IPS DF 4.7 (cell line): ENCODE measurements around the gene LRRC32.

Experiments
- DNase-seq: peaks from one replicate; pipeline ENCODE4 v3.0.0-alpha.2; 2013; ENCODE audit warnings: low spot score; ENCODE audit errors: extremely low read depth

LRRC32 gene

GRCh38 chr11:76682106-76682505, 11.6 kb upstream of the LRRC32 start:
- no peak for DNase-seq

DNA sequence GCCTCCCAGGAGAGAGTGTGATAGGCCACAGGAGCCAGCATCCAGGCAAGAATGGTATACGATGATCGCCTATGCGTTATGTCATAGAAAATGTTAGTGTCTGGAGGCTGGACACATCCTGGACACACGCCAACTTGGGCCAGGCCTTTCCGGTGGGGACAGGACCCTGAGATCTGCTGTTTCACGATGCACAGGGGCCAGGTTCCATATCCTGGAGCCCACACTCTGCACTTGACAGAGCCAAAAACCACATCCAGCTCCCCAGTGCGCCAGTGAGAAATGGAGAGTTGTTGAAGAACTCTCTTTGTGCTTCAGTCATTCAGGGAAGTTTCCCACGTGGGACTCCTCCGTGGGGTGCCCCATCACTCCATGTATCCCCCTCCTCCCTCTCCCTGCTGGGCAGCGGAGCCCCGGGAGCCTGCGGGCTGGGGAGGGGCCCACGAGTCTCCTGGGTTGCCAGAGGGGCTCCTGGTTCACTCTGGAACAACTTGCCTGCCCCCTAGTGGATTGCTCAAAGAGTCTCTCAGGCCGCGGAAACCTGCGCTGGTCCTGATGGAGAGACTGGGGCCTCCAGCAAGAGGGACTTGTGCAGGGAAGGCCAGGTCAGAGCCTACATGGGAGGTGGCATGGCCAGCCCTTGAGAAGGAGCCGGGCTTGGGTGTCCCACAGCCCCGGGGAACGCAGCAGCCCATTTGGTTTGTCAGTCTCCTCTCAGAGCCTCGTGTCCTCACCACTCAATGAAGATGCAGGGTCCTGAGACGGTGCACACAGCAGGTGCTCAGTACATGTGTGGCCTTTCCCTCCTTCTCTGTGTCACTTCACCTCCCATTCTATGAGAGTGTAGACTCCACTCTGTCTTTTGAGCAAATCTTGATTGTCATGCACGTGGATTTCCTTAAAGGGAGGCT, 10.2 kb upstream of the LRRC32 start:
- no peak for DNase-seq

DNA sequence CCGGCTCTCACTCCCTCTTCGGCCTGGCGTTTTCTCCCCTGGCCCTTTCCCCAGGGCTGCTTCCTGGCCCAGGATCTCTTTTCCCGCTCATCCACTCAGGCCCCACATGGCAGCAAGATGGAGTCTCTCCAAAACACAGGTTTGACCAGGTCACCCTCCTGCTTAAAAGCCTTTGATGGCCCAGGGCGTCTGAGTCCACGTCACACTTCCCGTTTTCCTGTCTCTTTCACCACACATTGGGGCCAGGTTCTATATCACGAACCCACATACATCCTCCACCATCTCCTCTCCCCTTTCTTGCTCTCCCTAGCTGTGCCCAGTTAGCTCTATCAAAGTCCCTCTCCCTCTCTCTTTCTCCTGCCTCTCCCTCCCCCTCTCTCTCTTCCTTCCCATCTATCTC, 7.8 kb upstream of the LRRC32 start:
- no peak for DNase-seq

DNA sequence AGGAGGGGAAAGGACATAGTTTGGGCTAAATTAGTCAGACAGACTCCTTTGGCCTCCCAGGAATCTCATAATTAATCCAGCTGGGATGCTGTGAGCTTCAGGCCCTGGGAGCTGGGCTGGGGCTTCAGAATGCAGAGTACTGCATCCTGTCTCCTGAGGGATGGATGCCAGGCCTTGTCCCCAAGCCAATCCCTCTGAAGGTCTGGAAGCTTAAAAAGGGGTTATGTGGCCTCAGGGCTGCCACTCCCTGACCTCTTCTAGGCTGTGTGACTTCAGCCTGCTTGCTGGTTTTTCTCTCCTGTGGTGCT, 6.9 kb upstream of the LRRC32 start:
- no peak for DNase-seq

- DNase-seq, result no peak
Observed at GRCh38 chr11:76676636-76677457, 6.3 kb upstream of the LRRC32 start.

DNA sequence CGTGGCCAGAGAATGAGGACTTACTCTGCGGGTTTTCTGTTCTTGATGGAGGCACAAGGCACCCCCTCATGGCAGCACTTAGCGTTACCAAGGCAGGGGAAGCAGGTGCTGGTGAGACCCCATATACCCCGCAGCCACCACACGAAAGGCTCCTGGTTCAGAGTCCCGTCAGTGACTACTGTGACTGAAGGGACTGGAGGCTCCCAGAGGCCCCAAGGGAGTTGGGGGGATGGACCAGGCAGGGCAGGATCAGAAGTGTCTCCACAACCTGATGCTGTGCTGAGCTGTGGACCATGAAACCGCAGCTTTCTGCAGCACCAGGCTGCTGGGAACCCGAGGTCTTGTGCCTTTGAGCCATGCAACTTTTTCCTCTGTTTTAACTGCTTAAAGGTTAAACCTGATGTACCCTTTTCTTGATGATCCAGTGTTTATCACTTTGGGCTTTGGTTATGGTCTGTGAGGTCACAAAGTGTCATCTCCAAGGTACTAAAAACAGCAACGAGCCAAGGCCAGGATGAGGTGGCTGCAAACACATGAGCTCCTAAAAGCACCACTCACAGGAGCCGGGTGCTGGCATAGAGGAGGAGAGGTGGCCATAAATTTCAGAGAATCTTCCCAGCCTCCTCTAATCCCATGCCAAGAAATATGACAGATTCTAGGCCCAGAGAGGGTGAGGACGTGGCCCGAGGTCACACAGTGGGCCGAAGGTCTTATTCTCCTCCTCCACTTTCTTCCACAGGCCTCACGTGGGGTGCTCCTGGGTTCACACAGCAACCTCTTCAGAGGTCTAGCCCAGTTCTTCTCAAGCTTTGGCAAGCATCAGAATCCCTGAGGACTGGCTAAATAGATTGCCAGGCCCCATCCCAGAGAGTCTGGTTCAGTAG, 4.2 kb upstream of the LRRC32 start:
- DNase-seq, result no peak

GRCh38 chr11:76673176-76674142, 2.9 kb upstream of the LRRC32 start:
- no peak for DNase-seq

DNA sequence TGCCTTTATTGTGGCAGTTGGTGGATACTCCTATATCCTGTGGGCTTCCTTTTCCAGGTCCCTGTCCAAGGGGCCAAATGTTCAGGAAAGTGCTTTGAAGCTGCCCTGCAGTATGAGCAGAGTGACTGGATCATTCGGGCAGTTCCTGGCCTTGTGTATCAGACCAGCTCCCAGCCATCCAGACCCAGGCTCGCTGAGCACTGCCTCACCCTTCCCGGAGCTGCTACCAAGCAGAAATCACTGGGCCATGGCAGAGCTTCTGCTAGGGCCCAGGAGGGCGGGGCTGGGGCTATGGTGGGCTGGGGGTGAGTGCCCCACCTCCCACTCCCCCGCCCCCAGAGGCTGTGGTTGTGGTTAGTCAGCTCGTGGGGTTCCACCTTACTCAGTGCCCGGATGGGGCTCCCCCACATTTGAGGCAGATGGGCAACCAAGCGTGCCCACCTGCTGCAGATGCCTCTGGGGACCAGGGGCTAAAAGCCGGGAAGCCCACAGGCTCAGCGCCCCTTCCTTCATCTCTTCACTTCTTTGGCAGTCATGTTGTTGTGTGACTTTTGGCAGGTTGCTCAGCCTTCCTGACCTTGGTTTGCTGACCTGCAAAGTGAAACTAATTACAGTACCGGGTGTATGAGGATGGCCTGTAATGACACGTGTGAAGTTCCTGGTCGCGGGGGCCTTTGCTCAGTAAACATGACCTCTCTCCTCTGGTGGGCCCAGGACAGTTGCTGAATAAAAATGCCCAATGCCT, 2.1 kb upstream of the LRRC32 start:
- no peak for DNase-seq

- no peak for DNase-seq
Observed at GRCh38 chr11:76671626-76672309, 1.2 kb upstream of the LRRC32 start.

DNA sequence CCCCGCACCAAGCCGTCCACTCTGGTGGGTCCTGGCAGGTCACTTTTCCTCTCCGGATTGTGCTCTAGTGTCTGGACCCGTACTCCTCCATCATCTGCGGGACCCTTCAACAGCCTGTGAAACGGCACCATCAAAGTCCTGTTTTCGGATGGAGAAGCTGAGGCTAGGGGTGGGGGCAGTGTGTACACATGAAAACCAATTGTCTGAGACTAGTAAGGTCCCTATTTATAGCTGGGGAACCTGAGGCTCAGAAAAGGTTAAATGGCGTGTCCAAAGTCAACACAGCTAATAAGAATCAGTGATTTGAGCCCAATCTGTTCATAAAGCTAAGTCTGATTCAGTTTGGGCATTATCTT, 668 bp upstream of the LRRC32 start:
- DNase-seq, result no peak

GRCh38 chr11:76669901-76670484, 554 bp downstream of the LRRC32 start:
- DNase-seq, result no peak

GRCh38 chr11:76668362-76669155, 2.0 kb downstream of the LRRC32 start:
- DNase-seq, result no peak

DNA sequence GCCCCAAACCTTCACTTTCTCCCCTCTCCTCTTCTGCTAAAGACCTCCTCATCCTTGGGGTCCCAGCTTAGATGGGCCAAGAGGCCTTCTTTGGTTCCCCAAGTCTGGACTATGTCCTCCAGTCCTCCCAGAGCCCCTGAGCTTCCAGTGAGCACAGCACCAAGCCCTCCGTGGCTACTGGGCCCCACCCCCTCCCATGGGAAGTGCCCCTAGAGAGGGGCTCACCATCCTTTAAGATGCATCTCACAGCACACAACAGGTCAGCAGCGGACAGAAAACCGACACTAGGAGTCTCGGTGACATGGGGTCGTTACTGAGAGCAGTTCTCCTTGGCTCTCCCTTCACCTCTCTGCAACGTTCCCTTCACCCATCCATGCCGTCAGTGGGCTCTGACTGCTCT, 2.7 kb downstream of the LRRC32 start:
- DNase-seq, result no peak

DNA sequence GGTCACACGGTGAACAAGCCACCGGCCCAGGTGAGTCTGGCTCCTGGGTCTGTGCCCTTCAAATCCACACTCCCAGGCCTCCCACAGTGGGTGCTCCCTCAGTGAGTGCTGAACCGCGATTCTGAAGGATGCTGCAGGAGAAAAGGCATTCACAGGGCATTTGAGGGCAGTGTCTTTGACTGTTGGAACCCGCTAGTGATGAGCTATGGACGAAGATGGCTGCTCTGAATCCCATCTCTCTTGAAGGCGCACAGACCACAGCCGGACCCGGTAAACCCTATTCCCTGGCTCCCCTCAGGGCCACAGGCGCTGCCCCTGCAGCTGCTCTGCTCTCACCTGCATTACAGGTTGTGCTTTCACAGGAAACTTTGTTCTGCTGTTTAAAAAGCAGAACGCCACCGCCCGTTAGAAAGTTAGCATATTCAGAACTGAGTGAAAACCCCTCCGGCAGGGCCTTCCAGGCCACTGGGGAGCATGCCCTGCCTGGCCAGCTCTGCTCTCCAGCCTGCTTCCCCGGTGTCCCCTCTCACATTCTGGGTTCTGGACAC, 3.2 kb downstream of the LRRC32 start:
- DNase-seq, result no peak

DNA sequence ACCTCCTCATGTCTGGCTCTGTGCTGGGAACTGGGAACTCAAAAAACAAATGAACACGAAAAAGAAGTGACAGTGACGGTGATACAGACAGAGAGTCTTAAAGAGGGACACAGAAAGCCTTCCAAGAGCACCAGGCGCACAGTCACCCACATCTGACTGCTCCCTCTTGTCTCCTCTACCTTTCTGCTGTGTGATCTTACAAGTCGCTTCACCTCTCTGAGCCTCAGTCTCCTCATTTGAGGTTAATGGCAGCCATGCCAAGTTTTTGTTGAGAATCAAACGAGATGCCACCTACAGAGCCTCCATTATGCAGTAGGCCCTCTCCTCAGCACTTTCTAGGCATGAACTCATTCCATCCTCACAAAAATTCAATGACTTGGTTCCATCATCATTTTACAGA, 3.7 kb downstream of the LRRC32 start:
- no peak for DNase-seq

DNA sequence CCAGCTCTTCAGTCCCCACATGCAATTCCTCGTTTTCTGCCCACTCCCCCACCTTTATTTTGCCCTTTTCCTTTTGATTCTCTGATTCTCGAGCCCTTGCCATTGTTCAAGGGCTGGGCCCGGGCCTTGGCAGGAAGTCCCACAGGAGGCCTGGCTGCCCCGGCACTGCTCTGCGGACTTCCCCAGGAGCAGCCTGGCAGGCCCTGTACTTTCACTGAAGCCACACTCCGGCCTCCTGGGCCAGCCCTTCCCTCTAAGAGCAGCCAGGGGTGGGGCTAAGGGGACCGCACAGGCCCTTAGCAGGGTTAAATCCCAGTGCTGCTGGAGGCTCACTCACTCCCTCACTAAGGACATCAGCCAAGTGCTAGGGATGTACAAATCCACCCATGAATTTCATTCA, 4.1 kb downstream of the LRRC32 start:
- DNase-seq, result no peak

GRCh38 chr11:76665921-76666351, 4.6 kb downstream of the LRRC32 start:
- no peak for DNase-seq

DNA sequence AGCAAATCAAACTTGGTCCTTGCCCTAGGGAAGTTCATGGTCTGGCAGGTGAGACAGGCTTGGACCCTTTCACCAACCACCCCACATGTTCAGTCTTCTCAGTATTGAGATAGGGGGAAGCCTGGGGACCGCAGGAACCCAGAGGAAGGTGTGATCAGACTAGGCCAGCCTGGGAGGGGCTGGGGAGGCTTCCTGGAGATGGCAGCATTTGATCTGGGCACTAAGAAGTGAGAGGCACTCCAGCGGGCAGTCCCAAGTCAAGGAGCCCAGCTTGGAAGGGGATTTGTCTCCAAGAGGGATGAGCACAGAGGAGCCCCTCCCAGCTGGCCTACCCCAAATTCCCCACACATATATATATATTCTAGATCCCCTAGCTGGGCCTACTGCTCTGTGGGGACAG, 5.4 kb downstream of the LRRC32 start:
- DNase-seq, result no peak
